ENCODE measurements around the gene PTPN11.
"Not testable (repeated sequence)": the region's sequence is repeated elsewhere in the genome, so short reads cannot be mapped to it uniquely, and the experiment has no call there.

DNA sequence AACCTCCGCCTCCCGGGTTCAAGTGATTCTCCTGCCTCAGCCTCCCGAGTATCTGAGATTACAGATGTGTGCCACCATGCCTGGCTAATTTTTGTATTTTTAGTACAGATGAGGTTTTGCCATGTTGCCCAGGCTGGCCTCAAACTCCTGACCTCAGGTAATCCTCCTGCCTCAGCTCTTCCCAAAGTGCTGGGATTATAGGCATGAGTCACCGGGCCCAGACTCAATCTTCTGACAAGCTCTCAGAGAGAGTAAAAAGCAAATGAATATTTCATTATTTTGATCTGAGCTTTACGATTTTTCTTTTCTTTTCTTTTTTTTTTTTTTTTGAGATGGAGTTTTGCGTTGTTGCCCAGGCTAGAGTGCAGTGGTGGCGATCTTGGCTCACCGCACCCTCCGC is 21.9 kb downstream of the PTPN11 start:
- TF ChIP-seq, protein P1, sequence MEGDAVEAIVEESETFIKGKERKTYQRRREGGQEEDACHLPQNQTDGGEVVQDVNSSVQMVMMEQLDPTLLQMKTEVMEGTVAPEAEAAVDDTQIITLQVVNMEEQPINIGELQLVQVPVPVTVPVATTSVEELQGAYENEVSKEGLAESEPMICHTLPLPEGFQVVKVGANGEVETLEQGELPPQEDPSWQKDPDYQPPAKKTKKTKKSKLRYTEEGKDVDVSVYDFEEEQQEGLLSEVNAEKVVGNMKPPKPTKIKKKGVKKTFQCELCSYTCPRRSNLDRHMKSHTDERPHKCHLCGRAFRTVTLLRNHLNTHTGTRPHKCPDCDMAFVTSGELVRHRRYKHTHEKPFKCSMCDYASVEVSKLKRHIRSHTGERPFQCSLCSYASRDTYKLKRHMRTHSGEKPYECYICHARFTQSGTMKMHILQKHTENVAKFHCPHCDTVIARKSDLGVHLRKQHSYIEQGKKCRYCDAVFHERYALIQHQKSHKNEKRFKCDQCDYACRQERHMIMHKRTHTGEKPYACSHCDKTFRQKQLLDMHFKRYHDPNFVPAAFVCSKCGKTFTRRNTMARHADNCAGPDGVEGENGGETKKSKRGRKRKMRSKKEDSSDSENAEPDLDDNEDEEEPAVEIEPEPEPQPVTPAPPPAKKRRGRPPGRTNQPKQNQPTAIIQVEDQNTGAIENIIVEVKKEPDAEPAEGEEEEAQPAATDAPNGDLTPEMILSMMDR (IDR thresholded peaks at IDR 0.05), result not testable (repeated sequence)
- not testable (repeated sequence) for TF ChIP-seq EP300, POLR2AphosphoS5 (IDR thresholded peaks at IDR 0.05)

Measured in stomach (tissue), 4 donors.